Hepatocyte (in vitro differentiated cells): ENCODE results near the gene TMEM40. TPM values are rescaled to one million over a fixed set of nuclear protein-coding genes. Genes with fewer than 3 reads are reported as not detected.

Experiments
- DNase-seq: peaks from one replicate; pipeline ENCODE4 v3.0.0-alpha.2; 2016; ENCODE audit warnings: low spot score
- H2AFZ ChIP-seq: fragments of 200-600 bp; sonication (generic); 2 replicates; pipeline ENCODE4 v1.6.0; 2016; ENCODE audit warnings: antibody characterized with exemption, mild to moderate bottlenecking
- H3K27ac ChIP-seq: fragments of 200-600 bp; sonication (generic); 2 replicates; pipeline ENCODE4 v1.5.1; 2016; ENCODE audit warnings: mild to moderate bottlenecking
- H3K27me3 ChIP-seq: fragments of 200-600 bp; sonication (generic); 2 replicates; pipeline ENCODE4 v1.6.1; 2016
- H3K36me3 ChIP-seq: fragments of 200-600 bp; sonication (generic); replicated peaks from 2 replicates; pipeline ENCODE4 v1.5.1; 2016; ENCODE audit warnings: low read depth; ENCODE audit not compliant: insufficient read depth
- H3K4me1 ChIP-seq: fragments of 200-600 bp; sonication (generic); 2 replicates; pipeline ENCODE4 v1.5.1; 2016; ENCODE audit warnings: mild to moderate bottlenecking, moderate library complexity; ENCODE audit not compliant: insufficient read depth
- H3K4me2 ChIP-seq: fragments of 200-600 bp; sonication (generic); 2 replicates; pipeline ENCODE4 v1.6.0; 2016
- H3K4me3 ChIP-seq: fragments of 200-600 bp; sonication (generic); 2 replicates; pipeline ENCODE4 v1.5.1; 2016; ENCODE audit warnings: mild to moderate bottlenecking
- H3K79me2 ChIP-seq: fragments of 200-600 bp; sonication (generic); 2 replicates; pipeline ENCODE4 v1.6.0; 2017; ENCODE audit warnings: mild to moderate bottlenecking
- H3K9me2 ChIP-seq: fragments of 200-600 bp; sonication (generic); replicated peaks from 2 replicates; pipeline ENCODE4 v1.6.0; 2017; ENCODE audit warnings: mild to moderate bottlenecking; ENCODE audit not compliant: insufficient read depth
- H3K9me3 ChIP-seq: fragments of 200-600 bp; sonication (generic); 2 replicates; pipeline ENCODE4 v1.5.1; 2016; ENCODE audit warnings: low read depth, mild to moderate bottlenecking
- H4K20me1 ChIP-seq: fragments of 200-600 bp; sonication (generic); 2 replicates; pipeline ENCODE4 v1.6.0; 2016; ENCODE audit warnings: mild to moderate bottlenecking; ENCODE audit not compliant: insufficient read depth, poor library complexity, severe bottlenecking
- EZH2 ChIP-seq: fragments of 200-600 bp; sonication (generic); IDR thresholded peaks from 2 replicates; pipeline ENCODE4 v1.6.1; 2016; ENCODE audit warnings: antibody characterized with exemption, mild to moderate bottlenecking, borderline replicate concordance
- EZH2phosphoT487 ChIP-seq: fragments of 200-600 bp; sonication (generic); IDR thresholded peaks from one replicate; pipeline ENCODE4 v1.6.1; 2018; ENCODE audit warnings: antibody characterized with exemption, mild to moderate bottlenecking, low read depth, moderate library complexity; ENCODE audit not compliant: unreplicated experiment, severe bottlenecking
- WGBS: methylation state at CpG from one replicate; pipeline ENCODE4 v1.1.6; 2016; ENCODE audit warnings: low lambda C conversion rate; ENCODE audit errors: missing lambda C conversion rate; 5-methylcytosine and 5-hydroxymethylcytosine counted together
- polyA plus RNA-seq: library from polyadenylated mRNA; unstranded; fragments of >200 nt; fragmentation: Nextera tagmentation; extraction: Ambion mirVana; gene quantifications from 2 replicates; pipeline ENCODE4 v1.2.1, GENCODE V29; 2016
- total RNA-seq: library from RNA; depleted of rRNA; stranded (reverse); fragments of >200 nt; gene quantifications from 2 replicates; pipeline ENCODE4 v1.2.3, GENCODE V29; 2014
- TF ChIP-seq, protein P1 (sequence below): fragments of 200-600 bp; sonication (generic); IDR thresholded peaks from 2 replicates; pipeline ENCODE4 v1.5.1; 2016; ENCODE audit warnings: antibody characterized with exemption, mild to moderate bottlenecking; ENCODE audit not compliant: poor library complexity

The TMEM40 gene
- total and polyA plus RNA-seq, 2 experiments from 2014 or later = 1.6 TPM; not detected in 1

DNA sequence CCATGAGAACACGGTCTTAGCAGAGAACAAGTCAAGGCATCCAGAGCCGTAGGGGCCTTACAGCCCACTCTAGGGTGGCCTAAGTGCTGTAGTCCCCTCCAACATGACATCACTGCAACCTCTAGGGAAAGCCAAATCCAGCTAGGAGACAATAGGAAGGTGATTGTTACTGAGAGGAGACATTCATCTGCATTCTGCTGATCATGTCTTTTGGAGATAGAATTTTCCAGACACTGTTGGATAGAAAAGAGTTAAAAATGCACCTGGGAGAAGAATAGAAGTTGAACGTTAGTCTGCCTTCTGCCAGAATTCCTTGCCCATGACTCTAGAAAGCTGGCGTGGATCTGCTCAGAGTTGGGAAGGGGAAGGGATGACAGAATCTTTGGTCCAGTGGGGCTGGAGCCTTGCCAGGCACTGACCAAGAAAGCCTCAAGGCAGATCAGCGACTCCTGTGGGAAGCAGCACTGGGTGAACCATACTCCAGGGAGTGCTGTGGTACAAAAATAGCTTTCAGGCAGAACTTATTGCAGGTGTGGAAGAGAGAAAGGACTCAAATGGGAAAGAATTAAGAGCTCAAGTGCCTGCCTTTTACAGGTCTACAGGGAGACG, 50.4 kb downstream of the TMEM40 start:
- Histone ChIP-seq H3K9me2 (no peaks in the 10 kb centered on the region), H2AFZ (no peak overlapping the region), H4K20me1 (no peaks in the 10 kb centered on the region), H3K27me3 (no peaks in the 10 kb centered on the region), H3K4me3 (no peak overlapping the region), H3K79me2 (no peaks in the 10 kb centered on the region), H3K9me3 (no peaks in the 10 kb centered on the region), H3K27ac (no peak overlapping the region), H3K4me1 (no peaks in the 10 kb centered on the region), H3K36me3 (no peaks in the 10 kb centered on the region), H3K4me2 (no peak overlapping the region)
- 75% methylated on average over 6 of the region's 6 CpGs for WGBS
- TF ChIP-seq EZH2phosphoT487 = no peak
- no peak for TF ChIP-seq EZH2
- TF ChIP-seq, protein P1, sequence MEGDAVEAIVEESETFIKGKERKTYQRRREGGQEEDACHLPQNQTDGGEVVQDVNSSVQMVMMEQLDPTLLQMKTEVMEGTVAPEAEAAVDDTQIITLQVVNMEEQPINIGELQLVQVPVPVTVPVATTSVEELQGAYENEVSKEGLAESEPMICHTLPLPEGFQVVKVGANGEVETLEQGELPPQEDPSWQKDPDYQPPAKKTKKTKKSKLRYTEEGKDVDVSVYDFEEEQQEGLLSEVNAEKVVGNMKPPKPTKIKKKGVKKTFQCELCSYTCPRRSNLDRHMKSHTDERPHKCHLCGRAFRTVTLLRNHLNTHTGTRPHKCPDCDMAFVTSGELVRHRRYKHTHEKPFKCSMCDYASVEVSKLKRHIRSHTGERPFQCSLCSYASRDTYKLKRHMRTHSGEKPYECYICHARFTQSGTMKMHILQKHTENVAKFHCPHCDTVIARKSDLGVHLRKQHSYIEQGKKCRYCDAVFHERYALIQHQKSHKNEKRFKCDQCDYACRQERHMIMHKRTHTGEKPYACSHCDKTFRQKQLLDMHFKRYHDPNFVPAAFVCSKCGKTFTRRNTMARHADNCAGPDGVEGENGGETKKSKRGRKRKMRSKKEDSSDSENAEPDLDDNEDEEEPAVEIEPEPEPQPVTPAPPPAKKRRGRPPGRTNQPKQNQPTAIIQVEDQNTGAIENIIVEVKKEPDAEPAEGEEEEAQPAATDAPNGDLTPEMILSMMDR = no peak
- peak; percentile 59 for DNase-seq

DNA sequence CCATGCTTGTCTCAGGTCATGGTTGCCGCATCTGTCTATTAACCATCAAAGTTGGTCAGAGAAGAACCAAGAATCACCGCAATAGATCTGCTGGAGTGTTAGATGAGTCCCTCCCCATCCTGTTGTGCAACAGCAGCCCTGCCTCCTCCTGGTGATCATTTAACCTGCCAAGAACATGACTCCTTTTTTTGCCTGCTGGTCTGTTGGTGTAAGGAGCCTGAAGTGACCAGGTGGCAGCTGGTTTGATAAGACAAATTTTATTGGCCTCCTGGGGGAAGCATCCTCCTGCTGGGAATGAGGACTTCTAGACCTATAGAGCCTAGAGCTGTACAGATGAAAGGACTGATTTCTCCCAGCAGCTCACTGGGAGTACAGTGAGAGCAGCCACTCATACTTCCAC, 51.6 kb downstream of the TMEM40 start:
- 91% methylated on average over 2 of the region's 2 CpGs for WGBS
- Histone ChIP-seq H2AFZ (no peak overlapping the region), H3K9me2 (no peaks in the 10 kb centered on the region), H3K27me3 (no peaks in the 10 kb centered on the region), H3K4me2 (no peak overlapping the region), H3K4me3 (no peak overlapping the region), H3K9me3 (no peaks in the 10 kb centered on the region), H3K4me1 (no peaks in the 10 kb centered on the region), H3K27ac (no peak overlapping the region), H3K36me3 (no peaks in the 10 kb centered on the region), H3K79me2 (no peaks in the 10 kb centered on the region), H4K20me1 (no peaks in the 10 kb centered on the region)
- TF ChIP-seq, protein P1 = no peak
- no peak for TF ChIP-seq EZH2phosphoT487
- TF ChIP-seq EZH2 = no peak
- DNase-seq = peak; percentile 32

DNA sequence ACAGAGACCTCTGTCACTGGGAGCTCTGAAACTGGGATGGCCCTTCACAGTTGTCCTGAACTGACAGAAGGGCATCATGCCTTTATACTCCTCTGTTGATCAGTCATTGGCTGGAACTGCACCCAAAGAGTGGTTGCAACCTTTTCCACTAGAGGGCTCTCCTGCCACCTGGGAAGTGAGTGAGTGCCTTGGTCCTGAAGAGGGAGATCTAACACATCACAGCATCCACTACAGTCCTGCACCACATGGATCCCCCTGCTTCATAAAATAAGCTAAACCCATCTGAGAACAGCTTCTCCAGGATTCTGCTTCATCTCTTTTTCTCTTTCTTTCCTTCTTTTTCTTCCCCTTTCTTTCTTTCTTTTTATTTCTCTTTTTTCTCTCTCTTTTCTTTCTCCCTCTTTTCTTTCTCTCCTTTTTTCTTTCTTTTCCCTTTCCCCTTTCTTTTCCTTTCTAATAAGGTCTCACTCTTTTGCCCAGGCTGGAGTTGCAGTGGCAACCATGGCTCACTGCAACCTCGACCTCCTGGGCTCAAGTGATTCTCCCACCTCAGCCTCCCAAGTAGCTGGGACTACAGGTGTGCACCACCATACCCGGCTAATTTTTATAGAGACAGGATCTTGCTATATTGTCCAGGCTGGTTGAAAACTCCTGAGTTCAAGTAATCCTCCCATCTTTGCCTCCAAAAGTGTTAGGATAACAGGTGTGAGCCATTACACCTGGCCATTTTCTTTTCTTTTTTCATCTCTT, 52.4 kb downstream of the TMEM40 start:
- Histone ChIP-seq H4K20me1 (no peaks in the 10 kb centered on the region), H3K4me1 (no peaks in the 10 kb centered on the region), H3K9me3 (no peaks in the 10 kb centered on the region), H3K4me3 (no peak overlapping the region), H3K79me2 (no peaks in the 10 kb centered on the region), H3K27me3 (no peaks in the 10 kb centered on the region), H3K4me2 (no peak overlapping the region), H3K9me2 (no peaks in the 10 kb centered on the region), H3K36me3 (no peaks in the 10 kb centered on the region), H2AFZ (no peak overlapping the region), H3K27ac (no peak overlapping the region)
- TF ChIP-seq, protein P1 = peak; percentile 49
- TF ChIP-seq EZH2 (no peak), EZH2phosphoT487 (no peak)
- 78% methylated on average over 2 of the region's 2 CpGs for WGBS
- peak; percentile 67 for DNase-seq
